GM19397 (cell line): ENCODE measurements around the gene NECTIN1.

Experiments
- ATAC-seq: cut with Tn5 transposase; IDR thresholded peaks from one replicate; pipeline ENCODE4 v1.9.1; 2021; ENCODE audit warnings: mild to moderate bottlenecking, moderate library complexity; ENCODE audit not compliant: unreplicated experiment

The NECTIN1 gene

GRCh38 chr11:119755356-119756071 lies 26.5 kb upstream of the NECTIN1 start:
- ATAC-seq = no peak

- no peak for ATAC-seq
These were observed 25.8 kb upstream of the NECTIN1 start for GRCh38 chr11:119754656-119755355.

DNA sequence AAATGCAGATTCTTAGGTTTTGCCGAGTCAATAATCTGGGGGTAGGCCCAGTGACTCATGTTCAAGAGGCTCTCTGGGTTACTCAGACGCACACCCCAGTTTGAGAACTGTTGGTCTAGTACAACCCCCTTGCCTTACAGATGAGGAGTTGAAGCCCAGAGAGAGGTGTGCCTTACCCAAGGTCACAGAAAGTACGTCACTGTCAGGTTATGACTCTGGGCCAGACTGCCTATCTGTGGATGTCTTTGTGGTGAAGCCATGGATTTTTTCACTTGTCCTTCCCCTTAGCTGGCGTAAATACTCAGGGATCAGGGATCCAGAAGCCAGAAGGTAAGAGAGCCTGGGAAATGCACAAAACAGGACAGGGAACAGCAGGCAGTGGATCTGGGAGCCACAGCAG lies 25.2 kb upstream of the NECTIN1 start:
- no peak for ATAC-seq

DNA sequence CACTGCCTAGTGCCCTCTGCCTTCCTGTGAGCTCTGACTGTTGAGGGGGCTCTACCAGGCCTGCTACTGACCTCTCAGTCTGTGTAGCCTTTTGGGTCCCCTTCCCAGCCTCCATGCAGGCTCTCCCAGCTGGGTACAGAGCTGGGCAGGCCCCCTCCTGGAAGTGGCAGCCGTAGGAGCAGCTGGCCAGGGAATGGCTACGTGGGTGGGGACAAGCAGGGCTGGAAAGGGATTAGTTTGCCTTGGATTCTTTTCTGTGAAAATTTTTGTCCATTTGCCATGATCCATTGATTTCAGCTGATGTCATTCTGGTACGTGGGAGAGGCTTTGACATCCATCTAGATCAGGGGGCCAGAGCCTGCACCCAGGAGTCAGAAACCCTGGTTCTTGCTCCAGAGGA lies 23.9 kb upstream of the NECTIN1 start:
- ATAC-seq = no peak

DNA sequence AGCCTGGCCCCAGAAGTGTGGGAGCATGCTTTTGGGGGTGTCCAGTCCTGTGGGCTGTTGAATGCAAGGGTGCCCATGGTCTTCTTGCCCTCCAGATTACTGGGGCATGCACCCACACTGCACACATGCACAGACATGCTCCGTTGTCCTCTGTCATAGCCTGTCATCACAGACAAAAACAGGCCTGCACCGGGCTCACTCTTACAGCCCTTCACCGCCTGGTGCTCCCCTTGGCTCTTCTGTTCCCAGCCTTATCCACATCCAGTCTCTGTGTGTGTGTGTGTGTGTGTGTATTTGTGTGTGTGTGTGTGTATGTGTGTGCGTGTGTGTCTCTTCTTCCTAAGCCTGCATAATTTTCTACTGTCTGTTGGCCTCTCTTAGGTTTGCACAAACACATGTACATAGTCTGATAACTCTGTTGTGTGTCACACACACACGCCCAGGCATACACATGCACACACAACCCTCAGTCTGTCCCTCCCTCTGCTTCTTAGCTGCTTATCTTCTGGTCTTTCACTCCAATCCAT lies 23.4 kb upstream of the NECTIN1 start:
- ATAC-seq = no peak

DNA sequence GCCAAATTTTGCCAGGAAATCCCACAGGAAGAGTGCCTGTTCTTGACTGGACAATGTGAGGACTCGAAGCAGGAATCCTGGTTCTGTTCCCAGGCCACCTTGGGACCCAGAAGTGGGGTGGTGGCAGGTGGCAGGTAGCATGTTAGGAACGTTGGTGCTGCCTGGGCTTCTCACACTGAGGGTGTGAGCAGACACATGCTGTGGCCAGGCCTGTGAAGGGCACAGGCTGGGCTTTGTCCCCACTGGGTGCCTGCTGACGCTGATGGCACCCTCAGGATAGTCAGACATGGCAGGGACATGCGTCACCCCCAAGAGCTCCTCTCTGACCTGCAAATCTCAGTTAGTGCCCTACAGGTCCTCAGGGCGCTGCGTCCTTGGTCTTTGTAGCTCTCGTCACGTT lies 21.1 kb upstream of the NECTIN1 start:
- ATAC-seq = no peak

GRCh38 chr11:119749006-119749565 lies 20.1 kb upstream of the NECTIN1 start:
- ATAC-seq = no peak

GRCh38 chr11:119747868-119748660 lies 19.1 kb upstream of the NECTIN1 start:
- ATAC-seq = no peak

- no peak for ATAC-seq
These were observed 17.0 kb upstream of the NECTIN1 start for GRCh38 chr11:119745776-119746535.

DNA sequence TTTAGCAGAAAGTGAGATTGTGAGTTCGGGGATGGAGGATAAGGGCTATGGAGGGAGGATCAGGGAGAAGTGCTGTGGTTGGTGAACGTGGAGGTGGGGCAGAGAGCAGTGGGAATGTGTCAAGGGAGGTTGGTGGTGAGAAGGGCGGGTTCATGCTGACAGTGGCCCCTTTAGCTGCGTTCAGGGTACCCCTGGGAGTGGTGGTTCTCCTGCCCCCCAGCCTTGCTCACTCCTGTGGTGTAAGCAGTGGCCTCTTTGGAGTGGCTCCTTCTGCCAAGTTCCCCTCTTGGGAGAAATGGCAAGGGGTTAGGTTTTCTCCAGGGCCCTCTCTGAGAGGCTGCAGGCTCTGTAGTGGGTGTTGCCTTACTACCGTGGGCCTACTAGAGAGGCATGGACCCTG lies 16.1 kb upstream of the NECTIN1 start:
- no peak for ATAC-seq

GRCh38 chr11:119744577-119744976 lies 15.6 kb upstream of the NECTIN1 start:
- no peak for ATAC-seq

GRCh38 chr11:119743006-119743405 lies 14.0 kb upstream of the NECTIN1 start:
- ATAC-seq = no peak

- ATAC-seq = no peak
These were observed 13.4 kb upstream of the NECTIN1 start for GRCh38 chr11:119742263-119742861.

DNA sequence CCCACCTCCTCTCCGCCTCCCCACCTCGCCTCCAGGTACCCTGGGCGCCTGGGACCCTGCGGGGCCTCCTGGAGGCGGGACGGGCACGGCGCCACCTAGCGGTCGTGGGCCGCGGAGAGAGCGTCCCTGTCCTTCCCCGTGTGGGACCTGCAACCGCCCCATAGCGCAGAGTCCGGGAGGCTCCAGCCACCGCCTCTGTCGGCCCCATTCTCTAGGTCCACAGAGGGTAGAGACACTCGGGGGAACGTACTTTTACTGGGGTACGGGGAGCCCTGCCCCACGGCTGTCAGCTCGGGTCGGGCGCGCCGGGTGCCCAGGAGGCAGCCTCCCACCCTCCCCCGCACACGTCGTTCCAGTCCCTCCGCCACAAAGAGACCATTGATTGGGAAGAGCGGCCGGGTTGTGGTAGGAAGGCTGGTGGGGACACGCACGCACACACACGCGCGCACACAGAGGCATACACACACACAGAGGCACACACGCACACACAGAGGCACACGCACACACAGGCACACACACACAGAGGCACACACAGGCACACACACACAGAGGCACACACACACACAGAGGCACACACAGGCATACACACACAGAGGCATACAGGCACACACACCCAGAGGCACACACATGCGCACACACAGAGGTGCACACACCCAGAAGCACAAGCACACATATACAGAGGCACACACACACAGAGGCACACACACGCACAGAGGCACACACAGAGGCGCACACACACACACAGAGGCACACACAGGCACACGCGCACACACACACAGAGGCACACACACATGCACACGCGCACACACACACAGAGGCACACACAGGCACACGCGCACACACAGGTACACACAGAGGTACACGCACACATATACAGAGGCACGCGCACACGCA lies 12.6 kb upstream of the NECTIN1 start:
- no peak for ATAC-seq

GRCh38 chr11:119739975-119740374 lies 11.0 kb upstream of the NECTIN1 start:
- no peak for ATAC-seq

DNA sequence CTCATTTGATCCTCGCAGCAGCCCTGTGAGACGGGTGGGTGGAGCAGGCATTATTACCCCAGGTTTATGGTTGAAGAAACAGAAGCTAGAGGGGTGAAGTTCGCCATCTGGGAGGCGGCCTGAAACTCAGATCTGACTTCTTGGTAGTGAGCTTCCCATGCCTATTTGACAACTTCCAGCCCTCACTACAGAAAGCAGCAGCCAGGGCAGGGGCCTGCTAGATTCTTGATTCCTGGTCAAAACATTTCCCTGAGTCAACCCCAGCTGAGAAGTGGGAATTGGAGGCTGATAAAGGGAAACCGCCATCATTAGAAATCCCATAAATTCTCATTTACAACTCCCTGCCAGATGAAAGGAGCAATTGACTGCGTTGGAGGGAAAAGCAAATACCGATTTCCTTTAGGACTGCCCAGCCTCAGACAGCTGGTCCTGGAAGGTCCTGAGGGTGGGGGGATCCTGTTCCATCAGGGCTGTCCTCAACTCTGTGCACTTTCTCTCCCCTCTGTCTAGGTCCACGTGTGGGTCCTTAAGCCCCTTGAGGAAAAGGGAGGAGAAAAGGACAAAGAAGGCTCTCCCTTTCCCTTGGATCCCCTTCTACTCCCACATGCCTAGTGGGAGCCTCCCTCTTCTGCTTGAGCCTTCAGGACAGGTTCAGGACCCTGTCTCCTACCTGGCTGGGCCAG lies 10.2 kb upstream of the NECTIN1 start:
- ATAC-seq = no peak

DNA sequence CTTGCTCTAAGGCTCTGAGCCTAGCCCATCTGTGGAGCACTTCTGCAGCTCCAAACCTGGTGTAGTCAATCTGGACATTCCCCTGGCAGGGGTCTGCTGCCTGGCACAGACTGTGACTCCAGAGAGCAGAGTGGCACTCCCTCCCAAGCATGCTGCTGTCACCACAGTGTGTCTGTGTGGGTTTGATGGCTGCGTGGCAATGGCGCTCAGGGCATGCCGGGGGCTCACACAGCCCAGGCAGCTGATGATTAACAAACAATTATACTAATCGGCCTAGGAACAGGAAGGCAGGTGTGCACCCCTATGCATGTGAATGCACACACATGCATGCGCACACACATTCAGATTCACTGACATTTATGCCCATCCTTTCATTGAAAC lies 9.0 kb upstream of the NECTIN1 start:
- no peak for ATAC-seq

- ATAC-seq = no peak
These were observed 8.5 kb upstream of the NECTIN1 start for GRCh38 chr11:119737366-119738058.
